ENCODE measurements around the gene RASA3.

DNA sequence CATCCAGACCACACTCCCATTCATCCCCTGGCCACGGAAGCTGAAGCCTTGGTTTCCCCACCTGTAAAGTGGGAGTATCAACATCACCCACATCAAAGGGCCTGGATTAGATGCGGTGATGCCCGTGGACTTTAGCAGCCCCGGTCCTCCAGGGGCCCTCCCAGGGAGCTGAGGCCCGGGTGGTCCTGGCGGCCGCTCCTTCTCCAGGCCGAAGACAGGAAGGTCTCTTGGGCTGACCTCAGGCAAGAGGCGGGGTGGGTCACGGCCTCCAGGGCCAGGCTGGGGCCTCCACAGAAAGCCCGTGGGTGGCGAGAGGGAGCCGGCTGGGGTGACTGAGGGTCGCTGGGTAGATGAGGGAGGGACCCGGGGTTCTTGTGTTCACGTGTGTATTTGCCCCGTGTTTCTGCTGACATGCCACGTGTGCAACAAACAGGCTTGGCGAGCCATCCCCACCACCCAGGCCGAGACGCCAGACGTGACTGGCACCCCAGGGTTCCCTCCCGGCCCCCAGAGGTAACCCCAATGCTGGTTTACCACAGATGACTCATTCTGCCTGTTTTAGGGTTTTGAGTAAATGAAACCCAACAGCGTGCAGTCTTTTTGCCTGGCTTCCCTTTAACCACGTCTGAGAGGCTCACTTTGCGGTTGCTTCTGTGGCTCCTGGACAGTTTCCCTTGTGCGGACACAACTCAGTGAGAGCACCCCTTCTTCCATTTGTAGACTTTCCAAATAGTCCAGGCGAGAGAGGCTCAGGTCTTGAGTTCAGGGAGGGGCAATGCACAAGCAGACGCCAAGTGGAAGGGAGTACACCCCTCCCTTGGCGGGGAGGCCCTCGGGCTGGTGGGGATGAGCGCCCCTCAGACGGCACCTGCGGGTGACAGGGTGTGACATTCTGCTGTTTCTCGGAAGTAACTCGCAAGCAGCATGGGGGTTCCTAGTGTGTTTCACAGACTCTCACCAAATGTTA lies 201.5 kb downstream of the RASA3 start:
- no peak for TF ChIP-seq POLR2A (IDR thresholded peaks at IDR 0.05)
- TF ChIP-seq POLR2AphosphoS5 (IDR thresholded peaks at IDR 0.05), result no peak

Measured in gastroesophageal sphincter (tissue), 2 donors.